NOMO-1 (cell line): ENCODE measurements around the gene OGFOD1.
A peak's percentile ranks its signal among the peaks of the same experiment; 100 is the strongest.

Experiments
- DNase-seq, 2 experiments: peaks; one replicate each; lab custom pipeline; 2025; ENCODE audit not compliant: unreplicated experiment in 2 of 2; lab: John Stamatoyannopoulos, UW

The OGFOD1 gene

GRCh38 chr16:56519459-56520250 is 68.3 kb downstream of the OGFOD1 start, which contains the start of gene BBS2:
BBS2 (minus strand) TSS chr16:56520024; CDS start chr16:56519862, 162 bp downstream.
- peak; percentile 74 to 87 for DNase-seq

- DNase-seq = no peak
Measured at GRCh38 chr16:56520251-56520577, 68.9 kb downstream of the OGFOD1 start.

GRCh38 chr16:56525236-56525635 is 73.9 kb downstream of the OGFOD1 start:
- no peak for DNase-seq
